ENCODE results near the gene RTN4. TPM values are rescaled to one million over a fixed set of nuclear protein-coding genes. Genes with fewer than 3 reads are reported as not detected.

RTN4 gene
- total RNA-seq, 1 experiment from 2014 or later, result 394 TPM

GRCh38 chr2:55038428-55038827 is 11.8 kb downstream of the RTN4 start:
- peaks cover 36% of the 10 kb centered on the region for H3K4me1 Mint-ChIP-seq (ENCODE audit: low read depth, unreplicated experiment)
- no peaks in the 10 kb centered on the region for H3K9me3 Mint-ChIP-seq (ENCODE audit: low read depth, unreplicated experiment)
- H3K27me3 Mint-ChIP-seq (ENCODE audit: unreplicated experiment), result no peaks in the 10 kb centered on the region
- H3K27ac Mint-ChIP-seq (ENCODE audit: unreplicated experiment), result no peak overlapping the region
- DNase-seq, result no peak
- CTCF ChIA-PET, result interaction anchor here (0.8 kb wide), 1 partner anchor 12 kb away, joined by 3 read pairs; the partner anchor contains the start of gene RTN4
- intact Hi-C loops (cut with micrococcal nuclease; ENCODE audit: unreplicated experiment), result no loop called here
- no peak for TF ChIP-seq CTCF (IDR thresholded peaks at IDR 0.05; ENCODE audit: unreplicated experiment)
- H3K4me3 Mint-ChIP-seq (ENCODE audit: low read depth, unreplicated experiment), result no peak overlapping the region
- no peaks in the 10 kb centered on the region for H3K36me3 Mint-ChIP-seq (ENCODE audit: insufficient read depth, unreplicated experiment)
- BruUV-seq (replicated peaks), result no TSS peak

- H3K4me1 Mint-ChIP-seq (ENCODE audit: low read depth, unreplicated experiment), result peaks cover 47% of the 10 kb centered on the region
- intact Hi-C loops (cut with micrococcal nuclease; ENCODE audit: unreplicated experiment), result no loop called here
- CTCF ChIA-PET, result interaction anchor here (1.1 kb wide), 1 partner anchor 19 kb away, joined by 3 read pairs; no protein-coding TSS in a partner anchor
- no peaks in the 10 kb centered on the region for H3K27me3 Mint-ChIP-seq (ENCODE audit: unreplicated experiment)
- H3K27ac Mint-ChIP-seq (ENCODE audit: unreplicated experiment), result peak overlapping the region; percentile 37
- TF ChIP-seq CTCF (IDR thresholded peaks at IDR 0.05; ENCODE audit: unreplicated experiment), result no peak
- H3K9me3 Mint-ChIP-seq (ENCODE audit: low read depth, unreplicated experiment), result no peaks in the 10 kb centered on the region
- peak overlapping the region; percentile 1 for H3K4me3 Mint-ChIP-seq (ENCODE audit: low read depth, unreplicated experiment)
- no peaks in the 10 kb centered on the region for H3K36me3 Mint-ChIP-seq (ENCODE audit: insufficient read depth, unreplicated experiment)
- DNase-seq, result no peak
- no TSS peak for BruUV-seq (replicated peaks)
Observed at GRCh38 chr2:55035716-55036115, 14.5 kb downstream of the RTN4 start.

GRCh38 chr2:55033921-55034320 is 16.3 kb downstream of the RTN4 start:
- H3K27me3 Mint-ChIP-seq (ENCODE audit: unreplicated experiment), result no peaks in the 10 kb centered on the region
- TF ChIP-seq CTCF (IDR thresholded peaks at IDR 0.05; ENCODE audit: unreplicated experiment), result no peak
- BruUV-seq (replicated peaks), result no TSS peak
- no peak overlapping the region for H3K4me3 Mint-ChIP-seq (ENCODE audit: low read depth, unreplicated experiment)
- peaks cover 47% of the 10 kb centered on the region for H3K4me1 Mint-ChIP-seq (ENCODE audit: low read depth, unreplicated experiment)
- H3K36me3 Mint-ChIP-seq (ENCODE audit: insufficient read depth, unreplicated experiment), result no peaks in the 10 kb centered on the region
- no peak for DNase-seq
- intact Hi-C loops (cut with micrococcal nuclease; ENCODE audit: unreplicated experiment), result no loop called here
- no peak overlapping the region for H3K27ac Mint-ChIP-seq (ENCODE audit: unreplicated experiment)
- CTCF ChIA-PET, result interaction anchor here (1.0 to 1.1 kb wide), 2 partner anchors 14 to 133 kb away, joined by 3 read pairs; no protein-coding TSS in a partner anchor
- no peaks in the 10 kb centered on the region for H3K9me3 Mint-ChIP-seq (ENCODE audit: low read depth, unreplicated experiment)

GRCh38 chr2:55033076-55033742 is 17.0 kb downstream of the RTN4 start:
- Mint-ChIP-seq H3K4me3 (ENCODE audit: low read depth, unreplicated experiment) (no peak overlapping the region), H3K9me3 (ENCODE audit: low read depth, unreplicated experiment) (no peaks in the 10 kb centered on the region), H3K27ac (ENCODE audit: unreplicated experiment) (no peak overlapping the region), H3K27me3 (ENCODE audit: unreplicated experiment) (no peaks in the 10 kb centered on the region), H3K4me1 (ENCODE audit: low read depth, unreplicated experiment) (peaks cover 47% of the 10 kb centered on the region), H3K36me3 (ENCODE audit: insufficient read depth, unreplicated experiment) (no peaks in the 10 kb centered on the region)
- no peak for DNase-seq
- intact Hi-C loops (cut with micrococcal nuclease; ENCODE audit: unreplicated experiment), result no loop called here
- CTCF ChIA-PET, result interaction anchor here (1.1 kb wide), 1 partner anchor 133 kb away, joined by 3 read pairs; no protein-coding TSS in a partner anchor
- no peak for TF ChIP-seq CTCF (IDR thresholded peaks at IDR 0.05; ENCODE audit: unreplicated experiment)
- no TSS peak for BruUV-seq (replicated peaks)
